CD4-positive, alpha-beta T cell treated with Interleukin-17A for 1 hour (primary cell): ENCODE data around the gene TRIM29.
"Not testable (repeated sequence)": the region's sequence is repeated elsewhere in the genome, so short reads cannot be mapped to it uniquely, and the experiment has no call there.

Experiments used
- DNase-seq: peaks from one replicate; pipeline ENCODE4 v3.0.0-alpha.2; 2020

Gene TRIM29

GRCh38 chr11:120172054-120172911 is 34.4 kb upstream of the TRIM29 start:
- DNase-seq, result peak; percentile 35

- DNase-seq, result no peak
These were observed 32.9 kb upstream of the TRIM29 start for GRCh38 chr11:120170741-120171261.

- DNase-seq, result no peak
These were observed 32.2 kb upstream of the TRIM29 start for GRCh38 chr11:120169981-120170698.

GRCh38 chr11:120168960-120169681 is 31.2 kb upstream of the TRIM29 start:
- DNase-seq, result peak; percentile 51

- DNase-seq, result no peak
These were observed 30.4 kb upstream of the TRIM29 start for GRCh38 chr11:120168108-120168959.

- DNase-seq, result no peak
These were observed 29.7 kb upstream of the TRIM29 start for GRCh38 chr11:120167659-120168058.

- no peak for DNase-seq
These were observed 22.5 kb upstream of the TRIM29 start for GRCh38 chr11:120160436-120160835.

- DNase-seq, result no peak
These were observed 15.3 kb upstream of the TRIM29 start for GRCh38 chr11:120153221-120153620.

GRCh38 chr11:120151536-120151935 is 13.6 kb upstream of the TRIM29 start:
- no peak for DNase-seq

GRCh38 chr11:120149246-120149645 is 11.3 kb upstream of the TRIM29 start:
- no peak for DNase-seq

- no peak for DNase-seq
These were observed 10.0 kb upstream of the TRIM29 start for GRCh38 chr11:120147950-120148270.

- no peak for DNase-seq
These were observed 9.4 kb upstream of the TRIM29 start for GRCh38 chr11:120147094-120147949.

GRCh38 chr11:120146413-120147093 is 8.6 kb upstream of the TRIM29 start:
- DNase-seq, result no peak

- DNase-seq, result no peak
These were observed 6.6 kb upstream of the TRIM29 start for GRCh38 chr11:120144501-120144900.

- DNase-seq, result not testable (repeated sequence)
These were observed 5.6 kb upstream of the TRIM29 start for GRCh38 chr11:120143472-120143871.

GRCh38 chr11:120142441-120143100 is 4.7 kb upstream of the TRIM29 start:
- DNase-seq, result no peak

- no peak for DNase-seq
These were observed 4.0 kb upstream of the TRIM29 start for GRCh38 chr11:120141768-120142423.

GRCh38 chr11:120141113-120141767 is 3.3 kb upstream of the TRIM29 start:
- no peak for DNase-seq
